ENCODE results near the gene DNAJC11.

Gene DNAJC11

GRCh38 chr1:6591644-6592043 lies 110.0 kb downstream of the DNAJC11 start:
- DNase-seq: no peak
- peak overlapping the region in 2 of 7 experiments; percentile 4 to 55 for H3K4me3 ChIP-seq (ENCODE audit: control insufficient read depth in 1 of 7, extremely low read depth in 1 of 7, insufficient read depth in 4 of 7, low read depth in 2 of 7, low read length in 6 of 7)
- 78% methylated on average over 6 of the region's 6 CpGs for WGBS (ENCODE audit: insufficient coverage)
- H3K4me1 ChIP-seq (ENCODE audit: control extremely low read depth in 1 of 4, control insufficient read depth in 4 of 4, insufficient read depth in 4 of 4, low read length in 3 of 4): peaks cover 6 to 71% (median 62%) of the 10 kb centered on the region in 4 experiments
- H3K9me3 ChIP-seq (ENCODE audit: control extremely low read depth in 1 of 5, control insufficient read depth in 4 of 5, insufficient read depth in 2 of 5, low read depth in 1 of 5, low read length in 4 of 5): no peaks in the 10 kb centered on the region
- peaks cover 7 to 92% (median 62%) of the 10 kb centered on the region in 4 experiments for H3K36me3 ChIP-seq (ENCODE audit: control insufficient read depth in 4 of 4, insufficient read depth in 4 of 4, low read length in 3 of 4)
- CTCF ChIA-PET: interaction anchor here (1.0 to 4.7 kb wide), 6 partner anchors 10 to 45 kb away, joined by 3 to 48 read pairs (median 4); partner anchors contain the start of genes KLHL21, NOL9 and TAS1R1
- POLR2A ChIA-PET: interaction anchor here (1.0 to 1.3 kb wide), 2 partner anchors 9 to 12 kb away, joined by 4 to 5 read pairs; no protein-coding TSS in a partner anchor
- no peak overlapping the region for H3K27ac ChIP-seq (ENCODE audit: insufficient read depth in 1 of 2, low read depth in 1 of 2, low read length in 2 of 2, poor library complexity in 1 of 2, severe bottlenecking in 2 of 2)
- no peaks in the 10 kb centered on the region for H3K27me3 ChIP-seq (replicated peaks in 2 of 5; ENCODE audit: control insufficient read depth in 4 of 5, insufficient read depth in 5 of 5, low read length in 4 of 5)

GRCh38 chr1:6591222-6591621 lies 110.4 kb downstream of the DNAJC11 start:
- WGBS (ENCODE audit: insufficient coverage): 11% methylated on average over 13 of the region's 13 CpGs
- Histone ChIP-seq H3K27me3 (replicated peaks in 2 of 5; ENCODE audit: control insufficient read depth in 4 of 5, insufficient read depth in 5 of 5, low read length in 4 of 5) (no peaks in the 10 kb centered on the region), H3K9me3 (ENCODE audit: control extremely low read depth in 1 of 5, control insufficient read depth in 4 of 5, insufficient read depth in 2 of 5, low read depth in 1 of 5, low read length in 4 of 5) (no peaks in the 10 kb centered on the region), H3K4me3 (ENCODE audit: control insufficient read depth in 1 of 7, extremely low read depth in 1 of 7, insufficient read depth in 4 of 7, low read depth in 2 of 7, low read length in 6 of 7) (peak overlapping the region in 3 of 7 experiments; percentile 16 to 55 (median 45)), H3K36me3 (ENCODE audit: control insufficient read depth in 4 of 4, insufficient read depth in 4 of 4, low read length in 3 of 4) (peaks cover 7 to 91% (median 59%) of the 10 kb centered on the region in 4 experiments), H3K27ac (ENCODE audit: insufficient read depth in 1 of 2, low read depth in 1 of 2, low read length in 2 of 2, poor library complexity in 1 of 2, severe bottlenecking in 2 of 2) (no peak overlapping the region), H3K4me1 (ENCODE audit: control extremely low read depth in 1 of 4, control insufficient read depth in 4 of 4, insufficient read depth in 4 of 4, low read length in 3 of 4) (peaks cover 6 to 74% (median 64%) of the 10 kb centered on the region in 4 experiments)
- CTCF ChIA-PET: interaction anchor here (1.0 to 4.7 kb wide), 6 partner anchors 9 to 45 kb away, joined by 3 to 48 read pairs (median 4); partner anchors contain the start of genes KLHL21, NOL9 and TAS1R1
- peak; percentile 65 to 85 (median 85) for DNase-seq
- POLR2A ChIA-PET: interaction anchor here (1.0 to 1.3 kb wide), 2 partner anchors 10 to 12 kb away, joined by 4 to 5 read pairs; no protein-coding TSS in a partner anchor

GRCh38 chr1:6590046-6590445 lies 111.6 kb downstream of the DNAJC11 start:
- no peak for DNase-seq
- Histone ChIP-seq H3K36me3 (ENCODE audit: control insufficient read depth in 4 of 4, insufficient read depth in 4 of 4, low read length in 3 of 4) (peaks cover 7 to 90% (median 53%) of the 10 kb centered on the region in 4 experiments), H3K9me3 (ENCODE audit: control extremely low read depth in 1 of 5, control insufficient read depth in 4 of 5, insufficient read depth in 2 of 5, low read depth in 1 of 5, low read length in 4 of 5) (no peaks in the 10 kb centered on the region), H3K27ac (ENCODE audit: insufficient read depth in 1 of 2, low read depth in 1 of 2, low read length in 2 of 2, poor library complexity in 1 of 2, severe bottlenecking in 2 of 2) (no peak overlapping the region), H3K27me3 (replicated peaks in 2 of 5; ENCODE audit: control insufficient read depth in 4 of 5, insufficient read depth in 5 of 5, low read length in 4 of 5) (no peaks in the 10 kb centered on the region), H3K4me1 (ENCODE audit: control extremely low read depth in 1 of 4, control insufficient read depth in 4 of 4, insufficient read depth in 4 of 4, low read length in 3 of 4) (peaks cover 6 to 75% (median 63%) of the 10 kb centered on the region in 4 experiments), H3K4me3 (ENCODE audit: control insufficient read depth in 1 of 7, extremely low read depth in 1 of 7, insufficient read depth in 4 of 7, low read depth in 2 of 7, low read length in 6 of 7) (no peak overlapping the region)
- WGBS (ENCODE audit: insufficient coverage): 88% methylated on average over 7 of the region's 7 CpGs
- ChIA-PET POLR2A (interaction anchor here (0.6 to 1.2 kb wide), 2 partner anchors 13 to 27 kb away, joined by 3 to 7 read pairs; partner anchors contain the start of gene KLHL21), CTCF (interaction anchor here (0.5 to 4.7 kb wide), 8 partner anchors 8 to 55 kb away, joined by 3 to 48 read pairs (median 4); partner anchors contain the start of genes KLHL21, NOL9 and TAS1R1)

- H3K27ac ChIP-seq (ENCODE audit: insufficient read depth in 1 of 2, low read depth in 1 of 2, low read length in 2 of 2, poor library complexity in 1 of 2, severe bottlenecking in 2 of 2): no peak overlapping the region
- H3K36me3 ChIP-seq (ENCODE audit: control insufficient read depth in 4 of 4, insufficient read depth in 4 of 4, low read length in 3 of 4): peaks cover 4 to 82% (median 45%) of the 10 kb centered on the region in 4 experiments
Observed at GRCh38 chr1:6588893-6589520, 112.6 kb downstream of the DNAJC11 start.

DNA sequence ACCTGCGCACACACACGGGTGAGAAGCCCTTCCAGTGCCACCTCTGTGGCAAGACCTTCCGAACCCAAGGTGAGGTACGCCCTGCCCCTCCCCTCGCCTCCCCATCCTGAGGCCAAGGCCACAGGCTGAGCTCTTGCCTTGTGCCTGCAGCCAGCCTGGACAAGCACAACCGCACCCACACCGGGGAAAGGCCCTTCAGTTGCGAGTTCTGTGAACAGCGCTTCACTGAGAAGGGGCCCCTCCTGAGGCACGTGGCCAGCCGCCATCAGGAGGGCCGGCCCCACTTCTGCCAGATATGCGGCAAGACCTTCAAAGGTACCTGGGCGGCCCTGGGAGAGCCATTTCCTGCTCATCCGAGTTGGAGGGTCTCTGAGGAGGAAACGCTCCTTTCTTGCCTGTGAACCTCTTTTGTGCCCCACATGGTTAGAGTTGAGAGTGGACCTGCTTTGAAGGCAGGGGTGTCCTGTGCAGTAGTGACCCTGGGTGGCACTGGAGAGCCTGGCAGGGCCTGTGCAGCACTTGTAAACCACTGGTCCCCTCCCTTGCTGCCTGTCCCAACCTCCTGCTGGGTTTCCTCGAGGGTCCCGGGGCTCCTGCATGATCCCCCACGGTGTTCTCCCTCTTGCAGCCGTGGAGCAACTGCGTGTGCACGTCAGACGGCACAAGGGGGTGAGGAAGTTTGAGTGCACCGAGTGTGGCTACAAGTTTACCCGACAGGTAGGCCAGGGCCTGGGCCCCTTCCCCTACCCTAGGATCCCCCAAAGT lies 113.3 kb downstream of the DNAJC11 start:
- 83% methylated on average over 18 of the region's 25 CpGs for whole genome bisulfite sequencing (ENCODE audit: insufficient coverage)
- Histone ChIP-seq H3K27ac (ENCODE audit: insufficient read depth in 1 of 2, low read depth in 1 of 2, low read length in 2 of 2, poor library complexity in 1 of 2, severe bottlenecking in 2 of 2) (no peak overlapping the region), H3K36me3 (ENCODE audit: control insufficient read depth in 4 of 4, insufficient read depth in 4 of 4, low read length in 3 of 4) (peaks cover under 1 to 75% (median 38%) of the 10 kb centered on the region in 4 experiments), H3K4me1 (ENCODE audit: control extremely low read depth in 1 of 4, control insufficient read depth in 4 of 4, insufficient read depth in 4 of 4, low read length in 3 of 4) (peaks cover 6 to 74% (median 68%) of the 10 kb centered on the region in 4 experiments), H3K27me3 (replicated peaks in 2 of 5; ENCODE audit: control insufficient read depth in 4 of 5, insufficient read depth in 5 of 5, low read length in 4 of 5) (no peaks in the 10 kb centered on the region), H3K4me3 (ENCODE audit: control insufficient read depth in 1 of 7, extremely low read depth in 1 of 7, insufficient read depth in 4 of 7, low read depth in 2 of 7, low read length in 6 of 7) (no peak overlapping the region), H3K9me3 (ENCODE audit: control extremely low read depth in 1 of 5, control insufficient read depth in 4 of 5, insufficient read depth in 2 of 5, low read depth in 1 of 5, low read length in 4 of 5) (no peaks in the 10 kb centered on the region)
- DNase-seq: no peak
- ChIA-PET POLR2A (no interaction called here), CTCF (interaction anchor here (0.7 to 4.7 kb wide), 9 partner anchors 10 to 149 kb away, joined by 3 to 48 read pairs (median 3); partner anchors contain the start of gene KLHL21)

More at GRCh38 chr1:6588893-6589520, 112.6 kb downstream of the DNAJC11 start:
- H3K4me3 ChIP-seq (ENCODE audit: control insufficient read depth in 1 of 7, extremely low read depth in 1 of 7, insufficient read depth in 4 of 7, low read depth in 2 of 7, low read length in 6 of 7): peak overlapping the region in 3 of 7 experiments; percentile 8 to 50 (median 11)
- peaks cover 6 to 75% (median 68%) of the 10 kb centered on the region in 4 experiments for H3K4me1 ChIP-seq (ENCODE audit: control extremely low read depth in 1 of 4, control insufficient read depth in 4 of 4, insufficient read depth in 4 of 4, low read length in 3 of 4)
- CTCF ChIA-PET: interaction anchor here (0.9 to 4.7 kb wide), 10 partner anchors 9 to 150 kb away, joined by 3 to 48 read pairs (median 3); partner anchors contain the start of gene KLHL21
- POLR2A ChIA-PET: interaction anchor here (1.2 kb wide), 1 partner anchor 14 kb away, joined by 7 read pairs; the partner anchor contains the start of gene KLHL21
- 53% methylated on average over 20 of the region's 24 CpGs for WGBS (ENCODE audit: insufficient coverage)
- H3K27me3 ChIP-seq (replicated peaks in 2 of 5; ENCODE audit: control insufficient read depth in 4 of 5, insufficient read depth in 5 of 5, low read length in 4 of 5): no peaks in the 10 kb centered on the region
- DNase-seq: no peak
- no peaks in the 10 kb centered on the region for H3K9me3 ChIP-seq (ENCODE audit: control extremely low read depth in 1 of 5, control insufficient read depth in 4 of 5, insufficient read depth in 2 of 5, low read depth in 1 of 5, low read length in 4 of 5)

DNA sequence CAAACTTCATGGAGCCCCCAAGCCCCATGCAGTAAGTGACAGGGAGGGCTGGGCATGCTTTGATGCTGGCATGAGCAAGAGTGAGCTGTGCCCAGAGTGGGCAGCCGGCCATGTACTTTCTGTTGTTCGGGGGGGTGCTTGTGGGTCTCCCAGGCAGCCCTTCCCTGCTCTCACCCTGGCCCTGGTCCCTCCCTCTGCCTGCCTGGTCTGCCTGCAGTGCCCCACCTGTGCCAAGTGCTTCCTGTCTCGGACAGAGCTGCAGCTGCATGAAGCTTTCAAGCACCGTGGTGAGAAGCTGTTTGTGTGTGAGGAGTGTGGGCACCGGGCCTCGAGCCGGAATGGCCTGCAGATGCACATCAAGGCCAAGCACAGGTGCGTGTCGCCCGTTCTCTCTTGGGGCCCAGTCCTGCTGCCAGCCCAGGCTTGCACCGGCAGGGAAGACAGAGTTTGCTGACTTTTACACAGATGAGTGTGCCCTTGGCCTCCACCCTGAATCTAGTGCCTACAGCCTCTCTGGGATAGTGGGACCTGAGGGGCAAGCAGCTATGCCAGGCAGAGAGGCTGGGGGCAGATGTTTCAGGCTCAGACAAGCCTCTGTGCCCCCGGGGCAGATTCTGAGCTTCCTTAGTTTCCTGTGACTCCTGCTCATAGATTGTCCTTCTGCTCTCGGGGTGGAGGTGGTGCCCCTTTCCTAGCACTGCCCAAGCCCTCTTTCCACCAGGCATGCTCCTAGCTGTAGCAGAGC lies 114.2 kb downstream of the DNAJC11 start:
- CTCF ChIA-PET: interaction anchor here (0.7 to 4.7 kb wide), 3 partner anchors 15 to 46 kb away, joined by 3 to 48 read pairs (median 3); partner anchors contain the start of gene KLHL21
- POLR2A ChIA-PET: no interaction called here
- no peak overlapping the region for H3K4me3 ChIP-seq (ENCODE audit: control insufficient read depth in 1 of 7, extremely low read depth in 1 of 7, insufficient read depth in 4 of 7, low read depth in 2 of 7, low read length in 6 of 7)
- no peak for DNase-seq
- no peak overlapping the region for H3K27ac ChIP-seq (ENCODE audit: insufficient read depth in 1 of 2, low read depth in 1 of 2, low read length in 2 of 2, poor library complexity in 1 of 2, severe bottlenecking in 2 of 2)
- H3K36me3 ChIP-seq (ENCODE audit: control insufficient read depth in 4 of 4, insufficient read depth in 4 of 4, low read length in 3 of 4): peaks cover 0 to 68% (median 30%) of the 10 kb centered on the region in 4 experiments
- WGBS (ENCODE audit: insufficient coverage): 43% methylated on average over 13 of the region's 13 CpGs
- no peaks in the 10 kb centered on the region for H3K9me3 ChIP-seq (ENCODE audit: control extremely low read depth in 1 of 5, control insufficient read depth in 4 of 5, insufficient read depth in 2 of 5, low read depth in 1 of 5, low read length in 4 of 5)
- no peaks in the 10 kb centered on the region for H3K27me3 ChIP-seq (replicated peaks in 2 of 5; ENCODE audit: control insufficient read depth in 4 of 5, insufficient read depth in 5 of 5, low read length in 4 of 5)
- peaks cover 6 to 71% (median 63%) of the 10 kb centered on the region in 4 experiments for H3K4me1 ChIP-seq (ENCODE audit: control extremely low read depth in 1 of 4, control insufficient read depth in 4 of 4, insufficient read depth in 4 of 4, low read length in 3 of 4)
